Chondrocyte (in vitro differentiated cells): Measurements from ENCODE around the gene NRBF2. TPM values are rescaled to one million over a fixed set of nuclear protein-coding genes. Genes with fewer than 3 reads are reported as not detected.
A peak's percentile ranks its signal among the peaks of the same experiment; 100 is the strongest.
"Not testable (repeated sequence)": the region's sequence is repeated elsewhere in the genome, so short reads cannot be mapped to it uniquely, and the experiment has no call there.

Source experiments
- DNase-seq: peaks from one replicate; pipeline ENCODE4 v3.0.0; 2021; ENCODE audit warnings: mixed read lengths, low spot score
- H3K27ac Mint-ChIP-seq: one replicate; pipeline ENCODE4 v1.8.0; 2021; ENCODE audit warnings: mild to moderate bottlenecking, moderate library complexity, mixed read lengths; ENCODE audit not compliant: unreplicated experiment
- H3K27me3 Mint-ChIP-seq: 2 replicates; pipeline ENCODE4 v1.8.0; 2021; ENCODE audit warnings: low read depth, mixed read lengths
- H3K36me3 Mint-ChIP-seq: 2 replicates; pipeline ENCODE4 v1.8.0; 2021; ENCODE audit warnings: low read depth, mixed read lengths
- H3K4me1 Mint-ChIP-seq: 2 replicates; pipeline ENCODE4 v1.8.0; 2021; ENCODE audit warnings: low read depth, mild to moderate bottlenecking, mixed read lengths
- H3K4me3 Mint-ChIP-seq: one replicate; pipeline ENCODE4 v1.8.0; 2021; ENCODE audit warnings: mild to moderate bottlenecking, moderate library complexity, mixed read lengths; ENCODE audit not compliant: unreplicated experiment
- H3K9me3 Mint-ChIP-seq: 2 replicates; pipeline ENCODE4 v1.8.0; 2021; ENCODE audit warnings: low read depth, mixed read lengths
- total RNA-seq: library from RNA; stranded (reverse); gene quantifications from 3 replicates; pipeline ENCODE4 v1.2.1, GENCODE V29; 2021
- TF ChIP-seq, protein P1 (sequence below): fragments of 200-600 bp; sonication (generic); IDR thresholded peaks from 2 replicates; pipeline ENCODE4 v1.5.0; 2021; ENCODE audit warnings: antibody characterized with exemption, mild to moderate bottlenecking, moderate library complexity

NRBF2 gene
- total RNA-seq, 1 donor from 2014 or later, result 44.1 TPM

DNA sequence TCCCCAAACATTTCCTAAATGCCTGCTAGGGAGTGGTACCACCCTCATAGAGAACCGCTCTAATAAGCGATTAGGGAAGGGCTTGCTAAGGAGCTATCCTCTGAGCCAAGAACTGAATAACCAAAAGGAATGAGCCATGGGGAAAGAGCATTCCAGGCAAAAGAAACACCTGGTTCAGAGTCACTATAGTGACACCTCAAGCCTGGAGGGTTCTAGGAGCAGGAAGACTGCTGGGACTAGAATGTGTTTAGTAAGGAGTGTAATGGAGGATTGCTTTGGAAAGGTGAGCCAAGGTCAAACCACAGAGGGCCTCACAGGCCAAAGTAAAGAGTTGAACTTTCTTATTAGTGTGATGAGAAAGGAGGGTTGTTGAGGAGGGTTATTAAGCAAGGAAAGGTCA lies 38.7 kb upstream of the NRBF2 start:
- H3K27ac Mint-ChIP-seq, result no peak overlapping the region
- no peaks in the 10 kb centered on the region for H3K4me1 Mint-ChIP-seq
- no peaks in the 10 kb centered on the region for H3K27me3 Mint-ChIP-seq
- DNase-seq, result no peak
- no peak overlapping the region for H3K4me3 Mint-ChIP-seq
- no peaks in the 10 kb centered on the region for H3K9me3 Mint-ChIP-seq
- TF ChIP-seq, protein P1, sequence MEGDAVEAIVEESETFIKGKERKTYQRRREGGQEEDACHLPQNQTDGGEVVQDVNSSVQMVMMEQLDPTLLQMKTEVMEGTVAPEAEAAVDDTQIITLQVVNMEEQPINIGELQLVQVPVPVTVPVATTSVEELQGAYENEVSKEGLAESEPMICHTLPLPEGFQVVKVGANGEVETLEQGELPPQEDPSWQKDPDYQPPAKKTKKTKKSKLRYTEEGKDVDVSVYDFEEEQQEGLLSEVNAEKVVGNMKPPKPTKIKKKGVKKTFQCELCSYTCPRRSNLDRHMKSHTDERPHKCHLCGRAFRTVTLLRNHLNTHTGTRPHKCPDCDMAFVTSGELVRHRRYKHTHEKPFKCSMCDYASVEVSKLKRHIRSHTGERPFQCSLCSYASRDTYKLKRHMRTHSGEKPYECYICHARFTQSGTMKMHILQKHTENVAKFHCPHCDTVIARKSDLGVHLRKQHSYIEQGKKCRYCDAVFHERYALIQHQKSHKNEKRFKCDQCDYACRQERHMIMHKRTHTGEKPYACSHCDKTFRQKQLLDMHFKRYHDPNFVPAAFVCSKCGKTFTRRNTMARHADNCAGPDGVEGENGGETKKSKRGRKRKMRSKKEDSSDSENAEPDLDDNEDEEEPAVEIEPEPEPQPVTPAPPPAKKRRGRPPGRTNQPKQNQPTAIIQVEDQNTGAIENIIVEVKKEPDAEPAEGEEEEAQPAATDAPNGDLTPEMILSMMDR, result no peak
- peaks cover 2% of the 10 kb centered on the region for H3K36me3 Mint-ChIP-seq

DNA sequence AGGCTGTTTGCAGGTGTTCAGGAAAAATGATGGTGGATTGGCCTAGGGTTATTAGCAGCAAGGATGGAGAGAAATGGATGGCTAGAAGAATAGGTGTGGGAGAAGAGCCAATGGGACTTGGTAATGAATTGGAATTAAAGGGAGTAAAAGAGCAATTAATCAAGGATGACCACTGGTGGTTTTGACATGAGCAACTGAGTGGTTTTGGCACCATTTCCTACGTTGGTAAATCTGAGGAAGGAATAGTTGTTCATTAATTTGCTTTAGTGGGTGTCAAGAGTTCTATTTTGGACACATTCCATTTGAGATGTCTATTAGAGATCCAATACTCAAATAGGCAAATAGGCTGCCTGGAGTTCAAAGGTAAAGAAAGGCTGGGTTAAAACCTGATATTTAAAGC lies 38.2 kb upstream of the NRBF2 start:
- Mint-ChIP-seq H3K4me1 (no peaks in the 10 kb centered on the region), H3K9me3 (no peaks in the 10 kb centered on the region), H3K36me3 (peaks cover 2% of the 10 kb centered on the region), H3K27ac (no peak overlapping the region), H3K27me3 (no peaks in the 10 kb centered on the region), H3K4me3 (no peak overlapping the region)
- TF ChIP-seq, protein P1, result no peak
- no peak for DNase-seq

DNA sequence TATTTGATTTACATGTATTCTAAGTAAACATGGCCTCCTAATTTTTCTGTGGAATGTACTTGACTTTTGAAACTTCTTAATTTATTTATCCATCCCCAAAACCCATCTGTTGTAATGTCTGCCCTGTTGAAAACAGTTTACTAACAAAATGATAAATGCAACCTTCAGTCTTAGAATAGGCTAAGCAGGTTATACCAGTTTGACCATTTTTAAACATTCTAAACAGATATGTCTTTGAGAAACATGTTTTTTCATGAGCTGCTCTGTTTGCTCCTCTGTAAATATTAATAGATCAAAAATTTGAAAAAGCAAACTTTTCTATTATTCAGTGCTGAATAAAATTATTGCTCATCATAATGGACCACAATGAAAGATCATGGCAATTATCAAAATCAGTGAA lies 33.4 kb upstream of the NRBF2 start:
- Mint-ChIP-seq H3K9me3 (no peaks in the 10 kb centered on the region), H3K4me3 (no peak overlapping the region), H3K36me3 (peaks cover under 1% of the 10 kb centered on the region), H3K27ac (no peak overlapping the region), H3K4me1 (no peaks in the 10 kb centered on the region), H3K27me3 (no peaks in the 10 kb centered on the region)
- TF ChIP-seq, protein P1, result no peak
- no peak for DNase-seq

DNA sequence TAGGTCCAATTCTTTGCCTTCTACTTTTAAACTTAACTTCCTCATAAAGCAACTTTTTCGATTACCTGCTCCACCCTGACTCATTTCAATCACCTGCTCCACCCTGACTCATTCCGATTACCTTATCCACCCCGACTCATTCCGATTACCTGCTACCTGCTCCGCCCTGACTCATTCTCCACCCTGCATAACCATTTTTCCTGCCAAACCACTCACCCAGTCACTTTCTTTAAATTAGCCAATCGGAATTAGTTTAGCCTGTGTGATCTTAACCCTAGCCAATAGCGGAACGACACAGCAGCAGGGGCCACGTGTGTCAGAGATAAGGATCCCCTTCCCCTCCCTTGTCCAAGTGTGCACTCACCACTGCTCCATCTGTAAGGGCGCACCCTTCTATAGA lies 32.0 kb upstream of the NRBF2 start:
- H3K27ac Mint-ChIP-seq, H3K4me1 Mint-ChIP-seq, H3K9me3 Mint-ChIP-seq, DNase-seq, H3K36me3 Mint-ChIP-seq, H3K4me3 Mint-ChIP-seq, H3K27me3 Mint-ChIP-seq: not testable (repeated sequence)

DNA sequence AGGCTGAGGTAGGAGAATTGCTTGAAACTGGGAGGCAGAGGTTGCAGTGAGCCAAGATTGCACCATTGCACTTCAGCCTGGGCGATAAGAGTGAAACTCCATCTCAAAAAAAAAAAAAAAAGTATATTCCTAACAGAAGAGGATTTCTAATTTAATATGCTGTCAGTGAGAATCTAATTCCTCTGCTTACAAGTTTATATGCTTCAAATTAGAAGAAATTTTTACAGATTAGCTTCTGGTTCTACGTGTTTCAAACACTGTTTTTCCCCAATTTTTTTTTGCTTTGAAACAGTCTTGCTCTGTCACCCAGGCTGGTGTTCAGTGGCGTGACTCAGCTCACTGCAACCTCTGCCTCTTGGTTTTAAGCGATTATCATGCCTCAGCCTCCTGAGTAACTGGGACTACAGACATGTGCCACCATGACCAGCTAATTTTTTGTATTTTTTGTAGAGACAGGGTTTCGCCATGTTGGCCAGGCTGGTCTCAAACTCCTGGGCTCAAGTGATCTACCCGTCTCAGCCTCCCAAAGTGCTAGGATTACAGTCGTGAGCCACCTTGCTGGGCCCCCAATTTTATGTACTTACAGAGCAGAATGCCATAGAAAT lies 30.7 kb upstream of the NRBF2 start:
- H3K27me3 Mint-ChIP-seq, DNase-seq, H3K9me3 Mint-ChIP-seq, H3K36me3 Mint-ChIP-seq, H3K4me3 Mint-ChIP-seq: not testable (repeated sequence)
- peaks cover 22% of the 10 kb centered on the region for H3K4me1 Mint-ChIP-seq
- H3K27ac Mint-ChIP-seq, result peak overlapping the region; percentile 25

DNA sequence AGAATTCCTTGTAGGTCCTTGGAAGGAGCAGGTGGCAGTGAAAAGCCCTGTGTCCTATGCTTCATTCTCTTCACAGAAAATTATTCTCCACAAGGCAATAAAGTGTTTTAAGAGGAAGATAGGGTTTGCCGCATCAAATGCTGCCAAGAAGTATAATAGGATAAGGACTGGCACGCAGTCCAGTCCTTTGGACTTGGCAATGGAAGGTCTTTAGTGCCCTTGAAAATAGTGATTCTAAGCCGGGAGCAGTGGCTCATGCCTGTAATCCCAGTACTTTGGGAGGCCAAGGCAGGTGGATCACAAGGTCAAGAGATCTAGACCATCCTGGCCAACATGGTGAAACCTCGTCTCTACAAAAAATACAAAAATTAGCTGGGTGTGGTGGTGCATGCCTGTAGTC lies 29.9 kb upstream of the NRBF2 start:
- peaks cover 22% of the 10 kb centered on the region for H3K4me1 Mint-ChIP-seq
- not testable (repeated sequence) for H3K9me3 Mint-ChIP-seq, H3K27me3 Mint-ChIP-seq, H3K27ac Mint-ChIP-seq, H3K36me3 Mint-ChIP-seq, H3K4me3 Mint-ChIP-seq, DNase-seq

DNA sequence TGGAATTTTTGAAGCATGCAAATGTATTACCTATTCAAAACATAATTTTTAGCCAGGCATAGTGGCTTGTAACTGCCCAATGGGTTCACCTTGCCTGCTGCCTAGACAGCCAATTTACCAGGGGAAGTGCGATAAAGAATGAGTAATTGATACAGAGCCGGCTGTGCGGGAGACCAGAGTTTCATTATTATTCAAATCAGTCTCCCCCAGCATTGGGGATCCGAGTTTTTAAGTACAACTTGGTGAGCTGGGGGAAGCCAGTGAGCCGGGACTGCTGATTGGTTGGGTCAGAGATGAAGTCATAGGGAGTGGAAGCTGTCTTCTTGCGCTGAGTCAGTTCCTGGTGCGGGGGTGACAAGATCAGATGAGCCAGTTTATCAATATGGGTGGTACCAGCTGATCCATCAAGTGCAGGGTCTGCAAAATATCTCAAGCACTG lies 29.1 kb upstream of the NRBF2 start:
- Mint-ChIP-seq H3K4me3 (no peak overlapping the region), H3K4me1 (peaks cover 22% of the 10 kb centered on the region), H3K9me3 (no peaks in the 10 kb centered on the region), H3K27ac (no peak overlapping the region), H3K27me3 (no peaks in the 10 kb centered on the region), H3K36me3 (peaks cover 2% of the 10 kb centered on the region)
- no peak for DNase-seq
- TF ChIP-seq, protein P1, result no peak
